ENCODE data around the gene PSMC2.

The PSMC2 gene

GRCh38 chr7:103347507-103348267, at the start of gene PSMC2:
PSMC2 (plus strand) TSS chr7:103347643; CDS start chr7:103347712, 69 bp downstream.
- H3K36me3 ChIP-seq, result peaks cover 17 to 41% (median 29%) of the 10 kb centered on the region in 11 experiments
- peak within 1 kb of the TSS; percentile 90 to 98 (median 94) for H3K4me2 ChIP-seq
- peaks cover 28 to 64% (median 51%) of the 10 kb centered on the region in 11 experiments; a peak in 20 of 22 replicates for H4K20me1 ChIP-seq
- H3K9me3 ChIP-seq (replicated peaks in 1 of 11), result no peaks in the 10 kb centered on the region
- H3K9ac ChIP-seq, result peak within 1 kb of the TSS; percentile 89 to 98 (median 94)
- no peaks in the 10 kb centered on the region for H3K27me3 ChIP-seq
- H3K27ac ChIP-seq, result peak within 1 kb of the TSS; percentile 86 to 96 (median 90)
- H3K4me3 ChIP-seq, result peak within 1 kb of the TSS; percentile 80 to 100 (median 88)
- peaks cover 47 to 69% (median 55%) of the 10 kb centered on the region in 10 experiments for H3K4me1 ChIP-seq
- no peak for TF ChIP-seq Cebpa-rat (IDR thresholded peaks at IDR 0.05)

GRCh38 chr7:103297837-103298179, 49.6 kb upstream of the PSMC2 start:
- peaks cover 0 to 50% (median 16%) of the 10 kb centered on the region in 11 experiments; a peak in 12 of 22 replicates for H4K20me1 ChIP-seq
- peak overlapping the region; percentile 78 to 97 (median 86) for H3K4me3 ChIP-seq
- peaks cover 37 to 45% (median 41%) of the 10 kb centered on the region in 11 experiments for H3K36me3 ChIP-seq
- H3K27ac ChIP-seq, result peak overlapping the region; percentile 80 to 93 (median 89)
- no peaks in the 10 kb centered on the region for H3K27me3 ChIP-seq
- peaks cover 13 to 36% (median 23%) of the 10 kb centered on the region in 10 experiments for H3K4me1 ChIP-seq
- peak overlapping the region; percentile 79 to 97 (median 87) for H3K4me2 ChIP-seq
- no peaks in the 10 kb centered on the region for H3K9me3 ChIP-seq (replicated peaks in 1 of 11)
- peak overlapping the region; percentile 85 to 96 (median 91) for H3K9ac ChIP-seq
- TF ChIP-seq Cebpa-rat (IDR thresholded peaks at IDR 0.05), result no peak

GRCh38 chr7:103299660-103300059, 47.8 kb upstream of the PSMC2 start:
- no peaks in the 10 kb centered on the region for H3K9me3 ChIP-seq (replicated peaks in 1 of 11)
- H3K4me3 ChIP-seq, result no peak overlapping the region
- peak overlapping the region in 2 of 11 experiments; percentile 89 to 91; a peak in 1 of 22 replicates for H3K9ac ChIP-seq
- H3K4me1 ChIP-seq, result peaks cover 13 to 36% (median 23%) of the 10 kb centered on the region in 10 experiments
- no peak overlapping the region for H3K27ac ChIP-seq
- peaks cover 4 to 64% (median 25%) of the 10 kb centered on the region in 11 experiments; a peak in 16 of 22 replicates for H4K20me1 ChIP-seq
- H3K36me3 ChIP-seq, result peaks cover 54 to 63% (median 59%) of the 10 kb centered on the region in 11 experiments
- peak overlapping the region in 3 of 11 experiments; percentile 83 to 97 (median 85); a peak in 6 of 22 replicates for H3K4me2 ChIP-seq
- H3K27me3 ChIP-seq, result no peaks in the 10 kb centered on the region
- TF ChIP-seq Cebpa-rat (IDR thresholded peaks at IDR 0.05), result peak in 3 of 11 experiments; percentile 18 to 57 (median 23); a peak in 1 of 22 replicates

- no peak for TF ChIP-seq Cebpa-rat (IDR thresholded peaks at IDR 0.05)
- Histone ChIP-seq H3K4me3 (no peak overlapping the region), H3K9me3 (replicated peaks in 1 of 11) (no peaks in the 10 kb centered on the region), H3K4me2 (peak overlapping the region in 3 of 11 experiments; percentile 11 to 60 (median 56); a peak in 3 of 22 replicates), H3K36me3 (peaks cover 72 to 81% (median 77%) of the 10 kb centered on the region in 11 experiments), H3K9ac (peak overlapping the region in 2 of 11 experiments; percentile 31 to 48; a peak in 2 of 22 replicates), H3K27ac (no peak overlapping the region), H3K4me1 (peaks cover 13 to 36% (median 23%) of the 10 kb centered on the region in 10 experiments), H4K20me1 (peaks cover 4 to 78% (median 36%) of the 10 kb centered on the region in 11 experiments; a peak in 16 of 22 replicates), H3K27me3 (no peaks in the 10 kb centered on the region)
Measured at GRCh38 chr7:103301441-103301840, 46.0 kb upstream of the PSMC2 start.

GRCh38 chr7:103307503-103308231, 39.8 kb upstream of the PSMC2 start:
- no peak for TF ChIP-seq Cebpa-rat (IDR thresholded peaks at IDR 0.05)
- no peak overlapping the region for H3K4me3 ChIP-seq
- peaks cover 7 to 82% (median 57%) of the 10 kb centered on the region in 11 experiments; a peak in 20 of 22 replicates for H4K20me1 ChIP-seq
- H3K4me2 ChIP-seq, result no peak overlapping the region
- H3K9me3 ChIP-seq (replicated peaks in 1 of 11), result no peaks in the 10 kb centered on the region
- no peaks in the 10 kb centered on the region for H3K27me3 ChIP-seq
- no peak overlapping the region for H3K9ac ChIP-seq
- H3K36me3 ChIP-seq, result peaks cover 97 to 100% (median 100%) of the 10 kb centered on the region in 11 experiments
- H3K27ac ChIP-seq, result no peak overlapping the region
- peaks cover 0 to 11% (median 0%) of the 10 kb centered on the region in 10 experiments; a peak in 2 of 20 replicates for H3K4me1 ChIP-seq

GRCh38 chr7:103314852-103315251, 32.6 kb upstream of the PSMC2 start:
- peaks cover 100% of the 10 kb centered on the region in 11 experiments for H3K36me3 ChIP-seq
- no peak for TF ChIP-seq Cebpa-rat (IDR thresholded peaks at IDR 0.05)
- no peak overlapping the region for H3K4me3 ChIP-seq

GRCh38 chr7:103316380-103316941, 31.0 kb upstream of the PSMC2 start:
- Histone ChIP-seq H3K36me3 (peaks cover 100% of the 10 kb centered on the region in 11 experiments), H3K9me3 (replicated peaks in 1 of 11) (no peaks in the 10 kb centered on the region), H3K4me2 (no peak overlapping the region), H3K27ac (no peak overlapping the region), H3K4me3 (no peak overlapping the region), H4K20me1 (peaks cover 9 to 74% (median 45%) of the 10 kb centered on the region in 11 experiments; a peak in 19 of 22 replicates), H3K9ac (no peak overlapping the region; a peak in 1 of 22 replicates), H3K27me3 (no peaks in the 10 kb centered on the region), H3K4me1 (peaks cover 0 to 6% (median 0%) of the 10 kb centered on the region in 10 experiments; a peak in 1 of 20 replicates)
- TF ChIP-seq Cebpa-rat (IDR thresholded peaks at IDR 0.05), result no peak

More at GRCh38 chr7:103314852-103315251, 32.6 kb upstream of the PSMC2 start:
- Histone ChIP-seq H3K9ac (no peak overlapping the region), H4K20me1 (peaks cover 9 to 80% (median 53%) of the 10 kb centered on the region in 11 experiments; a peak in 19 of 22 replicates), H3K9me3 (replicated peaks in 1 of 11) (no peaks in the 10 kb centered on the region), H3K27ac (no peak overlapping the region), H3K4me2 (no peak overlapping the region), H3K27me3 (no peaks in the 10 kb centered on the region), H3K4me1 (peaks cover 0 to 6% (median 0%) of the 10 kb centered on the region in 10 experiments; a peak in 1 of 20 replicates)

GRCh38 chr7:103317009-103317408, 30.4 kb upstream of the PSMC2 start:
- H4K20me1 ChIP-seq, result peaks cover 9 to 69% (median 42%) of the 10 kb centered on the region in 11 experiments; a peak in 17 of 22 replicates
- peaks cover 100% of the 10 kb centered on the region in 11 experiments for H3K36me3 ChIP-seq

More at GRCh38 chr7:103317009-103317408, 30.4 kb upstream of the PSMC2 start:
- Histone ChIP-seq H3K27me3 (no peaks in the 10 kb centered on the region), H3K4me2 (no peak overlapping the region), H3K27ac (no peak overlapping the region), H3K4me1 (peaks cover 0 to 6% (median 0%) of the 10 kb centered on the region in 10 experiments; a peak in 1 of 20 replicates), H3K4me3 (no peak overlapping the region), H3K9ac (no peak overlapping the region), H3K9me3 (replicated peaks in 1 of 11) (no peaks in the 10 kb centered on the region)
- no peak for TF ChIP-seq Cebpa-rat (IDR thresholded peaks at IDR 0.05)

Data from BLaER1 treated with 17β-estradiol and CSF1 and Interleukin-3, amounts not matched to agents 10 nM and 100 nM (cell line).